Measurements from ENCODE around the gene SGSM1.

Gene SGSM1

GRCh38 chr22:24819487-24819886, 13.5 kb downstream of the SGSM1 start:
- DNase-seq (ENCODE audit: low spot score): no peak
- Histone ChIP-seq H3K27ac (no peak overlapping the region), H3K4me3 (no peak overlapping the region)
- TF ChIP-seq CTCF (IDR thresholded peaks at IDR 0.05): no peak

GRCh38 chr22:24819911-24820461, 14.0 kb downstream of the SGSM1 start:
- no peak overlapping the region for H3K4me3 ChIP-seq
- TF ChIP-seq CTCF (IDR thresholded peaks at IDR 0.05): no peak
- no peak overlapping the region for H3K27ac ChIP-seq
- DNase-seq (ENCODE audit: low spot score): no peak

GRCh38 chr22:24822471-24822870, 16.5 kb downstream of the SGSM1 start:
- H3K27ac ChIP-seq: no peak overlapping the region
- DNase-seq (ENCODE audit: low spot score): no peak
- no peak overlapping the region for H3K4me3 ChIP-seq
- no peak for TF ChIP-seq CTCF (IDR thresholded peaks at IDR 0.05)

- no peak overlapping the region for H3K4me3 ChIP-seq
- no peak overlapping the region for H3K27ac ChIP-seq
- no peak for TF ChIP-seq CTCF (IDR thresholded peaks at IDR 0.05)
- DNase-seq (ENCODE audit: low spot score): no peak
Measured at GRCh38 chr22:24823787-24824186, 17.8 kb downstream of the SGSM1 start.

- TF ChIP-seq CTCF (IDR thresholded peaks at IDR 0.05): no peak
- H3K4me3 ChIP-seq: no peak overlapping the region
- no peak for DNase-seq (ENCODE audit: low spot score)
- no peak overlapping the region for H3K27ac ChIP-seq
Measured at GRCh38 chr22:24824250-24824649, 18.2 kb downstream of the SGSM1 start.

- no peak for TF ChIP-seq CTCF (IDR thresholded peaks at IDR 0.05)
- DNase-seq (ENCODE audit: low spot score): no peak
- H3K4me3 ChIP-seq: no peak overlapping the region
- no peak overlapping the region for H3K27ac ChIP-seq
Measured at GRCh38 chr22:24824915-24825314, 18.9 kb downstream of the SGSM1 start.

GRCh38 chr22:24826710-24827285, 20.8 kb downstream of the SGSM1 start:
- no peak for TF ChIP-seq CTCF (IDR thresholded peaks at IDR 0.05)
- no peak for DNase-seq (ENCODE audit: low spot score)
- H3K27ac ChIP-seq: no peak overlapping the region
- no peak overlapping the region for H3K4me3 ChIP-seq

All from coronary artery (tissue), 2 donors.